Loucy (cell line): ENCODE measurements around the gene STPG2.

Experiments used
- H2AFZ ChIP-seq: fragments of 200-600 bp; sonication (generic); 2 replicates; pipeline ENCODE4 v1.6.0; 2016; ENCODE audit warnings: antibody characterized with exemption, mild to moderate bottlenecking, low read length, moderate library complexity
- H3F3A ChIP-seq: fragments of 200-600 bp; 2 replicates; pipeline ENCODE4 v1.6.0; 2016; ENCODE audit warnings: antibody characterized with exemption, low read depth, mild to moderate bottlenecking
- H3K27me3 ChIP-seq: fragments of 200-600 bp; sonication (generic); 2 replicates; pipeline ENCODE4 v1.6.1; 2014; ENCODE audit warnings: low read length, mild to moderate bottlenecking; ENCODE audit not compliant: insufficient read depth, poor library complexity, severe bottlenecking
- H3K36me3 ChIP-seq: fragments of 200-600 bp; sonication (generic); 2 replicates; pipeline ENCODE4 v1.6.1; 2016; ENCODE audit warnings: low read length; ENCODE audit not compliant: insufficient read depth
- H3K4me1 ChIP-seq: fragments of 200-600 bp; sonication (generic); 2 replicates; pipeline ENCODE4 v1.5.1; 2014; ENCODE audit warnings: low read length, mild to moderate bottlenecking; ENCODE audit not compliant: insufficient read depth, poor library complexity, severe bottlenecking
- H3K4me2 ChIP-seq: fragments of 200-600 bp; sonication (generic); 2 replicates; pipeline ENCODE4 v1.6.0; 2014; ENCODE audit warnings: antibody characterized with exemption, low read length, low read depth, mild to moderate bottlenecking; ENCODE audit not compliant: poor library complexity, severe bottlenecking
- H3K4me3 ChIP-seq: fragments of 200-600 bp; sonication (generic); 2 replicates; pipeline ENCODE4 v1.5.1; 2014; ENCODE audit warnings: low read length, mild to moderate bottlenecking, mixed read lengths; ENCODE audit not compliant: poor library complexity, severe bottlenecking
- H3K79me2 ChIP-seq: fragments of 200-600 bp; sonication (generic); 2 replicates; pipeline ENCODE4 v1.6.1; 2014; ENCODE audit warnings: low read length; ENCODE audit not compliant: insufficient read depth
- H3K9ac ChIP-seq: fragments of 200-600 bp; sonication (generic); 2 replicates; pipeline ENCODE4 v1.6.0; 2014; ENCODE audit warnings: mild to moderate bottlenecking, low read depth, low read length, moderate library complexity; ENCODE audit not compliant: poor library complexity, severe bottlenecking
- H3K9me2 ChIP-seq: fragments of 200-600 bp; sonication (generic); replicated peaks from 2 replicates; pipeline ENCODE4 v1.6.1; 2016; ENCODE audit warnings: low read depth, low read length, mixed read lengths
- H3K9me3 ChIP-seq: fragments of 200-600 bp; sonication (generic); 2 replicates; pipeline ENCODE4 v1.6.1; 2014; ENCODE audit warnings: mild to moderate bottlenecking, antibody characterized with exemption, low read length, low read depth; ENCODE audit not compliant: insufficient read depth
- H4K20me1 ChIP-seq: fragments of 200-600 bp; sonication (generic); 2 replicates; pipeline ENCODE4 v1.6.0; 2014; ENCODE audit warnings: antibody characterized with exemption, low read length, mild to moderate bottlenecking; ENCODE audit not compliant: insufficient read depth, poor library complexity, severe bottlenecking
- CTCF ChIP-seq: fragments of 200-600 bp; sonication (generic); conservative IDR thresholded peaks from 2 replicates; pipeline ENCODE4 v1.5.1; 2014; ENCODE audit warnings: mild to moderate bottlenecking, antibody characterized with exemption, low read length
- EZH2phosphoT487 ChIP-seq: fragments of 200-600 bp; IDR thresholded peaks from 2 replicates; pipeline ENCODE4 v1.6.1; 2018; ENCODE audit warnings: antibody characterized with exemption, mild to moderate bottlenecking, moderate library complexity, borderline replicate concordance

The STPG2 gene

GRCh38 chr4:97517939-97518338, 625.3 kb downstream of the STPG2 start:
- no peaks in the 10 kb centered on the region for H3K4me1 ChIP-seq
- no peak overlapping the region for H3K4me3 ChIP-seq
- no peaks in the 10 kb centered on the region for H3K9me2 ChIP-seq
- no peaks in the 10 kb centered on the region for H3K79me2 ChIP-seq
- H3K4me2 ChIP-seq = no peak overlapping the region
- TF ChIP-seq EZH2phosphoT487 (no peak), CTCF (no peak)
- no peaks in the 10 kb centered on the region for H4K20me1 ChIP-seq
- no peaks in the 10 kb centered on the region for H3K27me3 ChIP-seq
- H2AFZ ChIP-seq = no peak overlapping the region
- no peak overlapping the region for H3K9ac ChIP-seq
- H3K36me3 ChIP-seq = no peaks in the 10 kb centered on the region
- no peaks in the 10 kb centered on the region for H3K9me3 ChIP-seq
- H3F3A ChIP-seq = no peaks in the 10 kb centered on the region

GRCh38 chr4:97513917-97514316, 629.4 kb downstream of the STPG2 start:
- Histone ChIP-seq H3K4me2 (no peak overlapping the region), H3K27me3 (no peaks in the 10 kb centered on the region), H3F3A (no peaks in the 10 kb centered on the region), H3K4me3 (no peak overlapping the region), H3K9ac (no peak overlapping the region), H3K9me3 (no peaks in the 10 kb centered on the region), H3K4me1 (no peaks in the 10 kb centered on the region), H3K9me2 (no peaks in the 10 kb centered on the region), H2AFZ (no peak overlapping the region), H3K36me3 (no peaks in the 10 kb centered on the region), H4K20me1 (no peaks in the 10 kb centered on the region), H3K79me2 (no peaks in the 10 kb centered on the region)
- TF ChIP-seq EZH2phosphoT487 (no peak), CTCF (no peak)
